Bronchial epithelial cell (primary cell): ENCODE measurements around the gene MTERF2. TPM values are rescaled to one million over a fixed set of nuclear protein-coding genes. Genes with fewer than 3 reads are reported as not detected.
A peak's percentile ranks its signal among the peaks of the same experiment; 100 is the strongest.

ENCODE experiments used
- DNase-seq: peaks from one replicate; pipeline ENCODE4 v3.0.0-alpha.2; 2010; ENCODE audit warnings: low read depth
- FAIRE-seq: peaks from 2 replicates; lab custom pipeline; 2011; peaks lifted over from hg19 to GRCh38; lab: Jason Lieb, UNC
- H3K27me3 ChIP-seq: 2 replicates; pipeline ENCODE4 v1.5.1; 2011; ENCODE audit warnings: low read length; ENCODE audit not compliant: control insufficient read depth, insufficient read depth
- H3K36me3 ChIP-seq: 2 replicates; pipeline ENCODE4 v1.5.1; 2011; ENCODE audit warnings: low read length; ENCODE audit not compliant: control insufficient read depth, insufficient read depth
- H3K4me3 ChIP-seq: 2 replicates; pipeline ENCODE4 v1.5.1; 2011; ENCODE audit warnings: mild to moderate bottlenecking, low read depth, low read length, control low read depth
- total RNA-seq: library from RNA; depleted of rRNA; stranded (reverse); fragments of >200 nt; gene quantifications from 2 replicates; pipeline ENCODE4 v1.2.1, GENCODE V29; 2014
- TF ChIP-seq, protein P1 (sequence below): IDR thresholded peaks from 2 replicates; pipeline ENCODE4 v1.5.1; 2011; ENCODE audit warnings: mild to moderate bottlenecking, moderate library complexity, low read length, control low read depth, inconsistent platforms; ENCODE audit not compliant: insufficient read depth, severe bottlenecking

Gene MTERF2, protein sequence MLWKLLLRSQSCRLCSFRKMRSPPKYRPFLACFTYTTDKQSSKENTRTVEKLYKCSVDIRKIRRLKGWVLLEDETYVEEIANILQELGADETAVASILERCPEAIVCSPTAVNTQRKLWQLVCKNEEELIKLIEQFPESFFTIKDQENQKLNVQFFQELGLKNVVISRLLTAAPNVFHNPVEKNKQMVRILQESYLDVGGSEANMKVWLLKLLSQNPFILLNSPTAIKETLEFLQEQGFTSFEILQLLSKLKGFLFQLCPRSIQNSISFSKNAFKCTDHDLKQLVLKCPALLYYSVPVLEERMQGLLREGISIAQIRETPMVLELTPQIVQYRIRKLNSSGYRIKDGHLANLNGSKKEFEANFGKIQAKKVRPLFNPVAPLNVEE
- 3.6 and 3.9 TPM in 2 replicates for total RNA-seq

DNA sequence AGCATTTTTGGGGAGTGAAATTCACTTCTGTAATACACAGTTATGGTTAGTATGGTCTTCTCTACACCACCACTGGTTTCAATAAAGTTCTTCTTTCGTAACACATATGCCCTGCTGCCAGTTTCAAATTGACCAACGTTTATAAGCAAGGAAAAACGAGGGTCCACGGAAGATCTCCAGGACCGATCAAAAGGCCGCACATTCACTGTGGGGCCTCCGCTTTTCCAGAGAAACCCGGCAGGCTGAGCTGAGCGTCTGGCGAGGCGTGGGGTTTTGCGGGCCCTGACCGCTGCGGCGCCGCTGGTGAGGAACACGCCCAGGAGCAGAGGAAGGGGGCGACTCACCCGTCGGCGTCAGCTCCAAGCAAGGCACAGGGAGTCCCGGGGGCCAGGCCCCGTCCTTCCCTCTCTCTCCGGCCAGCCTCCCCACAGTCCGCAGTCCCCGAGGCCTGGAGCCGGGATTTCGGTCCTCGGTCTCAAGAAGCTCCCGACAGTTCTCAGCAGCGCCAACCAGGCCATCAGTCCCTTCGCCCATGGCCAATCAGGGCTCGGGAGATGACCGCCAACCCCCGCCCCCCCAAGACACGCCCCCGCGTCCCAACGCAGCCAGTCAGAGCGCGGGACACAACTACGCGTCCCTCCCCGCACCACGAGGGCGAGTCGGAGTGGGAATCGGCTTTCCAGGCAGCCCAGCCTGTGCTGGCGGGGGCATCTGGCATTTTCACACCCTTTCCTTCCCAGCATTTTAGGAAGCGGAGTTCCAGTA is at the start of gene MTERF2:
Gene MTERF2, minus strand, starts transcription at position 522 of the 765 bp plus-strand sequence. CDS start 8,432 bp downstream, outside the sequence.
- Histone ChIP-seq H3K4me3 (peak within 1 kb of the TSS; percentile 75), H3K36me3 (peaks cover 2% of the 10 kb centered on the region), H3K27me3 (no peaks in the 10 kb centered on the region)
- TF ChIP-seq, protein P1, sequence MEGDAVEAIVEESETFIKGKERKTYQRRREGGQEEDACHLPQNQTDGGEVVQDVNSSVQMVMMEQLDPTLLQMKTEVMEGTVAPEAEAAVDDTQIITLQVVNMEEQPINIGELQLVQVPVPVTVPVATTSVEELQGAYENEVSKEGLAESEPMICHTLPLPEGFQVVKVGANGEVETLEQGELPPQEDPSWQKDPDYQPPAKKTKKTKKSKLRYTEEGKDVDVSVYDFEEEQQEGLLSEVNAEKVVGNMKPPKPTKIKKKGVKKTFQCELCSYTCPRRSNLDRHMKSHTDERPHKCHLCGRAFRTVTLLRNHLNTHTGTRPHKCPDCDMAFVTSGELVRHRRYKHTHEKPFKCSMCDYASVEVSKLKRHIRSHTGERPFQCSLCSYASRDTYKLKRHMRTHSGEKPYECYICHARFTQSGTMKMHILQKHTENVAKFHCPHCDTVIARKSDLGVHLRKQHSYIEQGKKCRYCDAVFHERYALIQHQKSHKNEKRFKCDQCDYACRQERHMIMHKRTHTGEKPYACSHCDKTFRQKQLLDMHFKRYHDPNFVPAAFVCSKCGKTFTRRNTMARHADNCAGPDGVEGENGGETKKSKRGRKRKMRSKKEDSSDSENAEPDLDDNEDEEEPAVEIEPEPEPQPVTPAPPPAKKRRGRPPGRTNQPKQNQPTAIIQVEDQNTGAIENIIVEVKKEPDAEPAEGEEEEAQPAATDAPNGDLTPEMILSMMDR = no peak
- FAIRE-seq = no peak
- peak; percentile 84 for DNase-seq

- FAIRE-seq = no peak
- TF ChIP-seq, protein P1 = no peak
- no peak overlapping the region for H3K4me3 ChIP-seq
- H3K36me3 ChIP-seq = no peaks in the 10 kb centered on the region
- DNase-seq = no peak
- H3K27me3 ChIP-seq = no peaks in the 10 kb centered on the region
These were observed 48.8 kb upstream of the MTERF2 start for GRCh38 chr12:107035733-107036132.

DNA sequence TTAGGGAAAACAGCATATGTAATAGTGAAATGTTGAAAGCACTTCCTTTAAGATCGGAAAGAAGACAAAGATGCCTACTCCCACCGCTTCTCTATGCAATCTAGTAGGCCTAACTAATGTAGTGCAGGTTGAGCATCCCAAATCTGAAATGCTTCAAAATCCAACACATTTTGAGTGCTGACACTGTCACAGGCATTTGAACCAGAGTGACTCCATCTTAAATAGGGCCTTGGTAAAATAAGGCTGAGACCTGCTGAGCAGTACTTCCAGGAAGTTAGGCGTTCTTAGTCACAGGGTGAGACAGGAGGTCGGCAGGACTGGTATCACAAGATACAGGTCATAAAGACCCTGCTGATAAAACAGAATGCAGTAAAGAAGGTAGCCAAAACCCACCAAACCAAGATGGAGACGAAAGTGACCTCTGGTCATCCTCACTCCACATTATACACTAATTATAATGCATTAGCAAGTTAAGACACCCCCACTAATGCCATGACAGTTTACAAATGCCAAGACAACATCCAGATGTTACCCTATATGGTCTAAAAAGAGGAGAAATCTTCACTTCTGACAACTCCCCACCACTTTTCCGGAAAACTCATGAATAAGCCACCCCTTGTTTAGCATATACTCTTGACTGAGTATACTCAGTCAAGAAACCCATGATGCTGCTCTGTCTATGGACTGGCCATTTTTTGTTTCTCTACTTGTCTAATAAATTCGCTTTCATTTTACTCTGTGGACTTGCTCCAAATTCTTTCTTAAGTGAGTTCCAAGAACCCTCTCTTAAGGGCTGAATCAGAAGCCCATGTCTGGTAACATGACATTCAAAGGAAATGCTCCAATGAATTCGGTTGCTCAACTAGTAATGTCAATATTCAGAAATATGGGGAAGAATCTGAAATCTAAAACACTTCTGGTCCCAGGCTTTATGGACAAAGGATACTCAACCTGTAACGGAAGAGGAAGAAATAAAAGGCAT is 47.1 kb upstream of the MTERF2 start:
- Histone ChIP-seq H3K27me3 (no peaks in the 10 kb centered on the region), H3K36me3 (no peaks in the 10 kb centered on the region), H3K4me3 (no peak overlapping the region)
- DNase-seq (no peak), FAIRE-seq (no peak)
- TF ChIP-seq, protein P1 = no peak

GRCh38 chr12:107032266-107032665 is 45.3 kb upstream of the MTERF2 start:
- no peak overlapping the region for H3K4me3 ChIP-seq
- no peaks in the 10 kb centered on the region for H3K27me3 ChIP-seq
- FAIRE-seq = no peak
- DNase-seq = no peak
- TF ChIP-seq, protein P1 = no peak
- no peaks in the 10 kb centered on the region for H3K36me3 ChIP-seq

DNA sequence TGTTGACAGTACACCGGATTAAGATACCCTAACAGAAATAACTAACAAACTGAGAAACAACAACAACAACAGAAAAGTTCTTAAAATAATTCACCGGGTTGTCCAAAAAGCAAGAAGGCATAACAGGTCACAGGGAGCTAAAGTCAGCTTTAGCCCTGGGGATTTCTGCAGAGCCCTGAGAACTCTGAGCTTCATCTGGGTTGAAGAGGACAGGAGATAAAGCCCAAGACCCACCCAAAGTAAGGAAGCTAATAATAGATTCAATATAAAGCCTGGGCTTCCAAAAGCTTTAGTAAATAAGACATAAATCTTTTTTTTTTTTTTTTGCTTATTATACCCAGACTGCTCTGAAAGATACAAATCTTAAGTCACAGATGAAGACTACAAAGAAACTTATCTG is 44.1 kb upstream of the MTERF2 start:
- FAIRE-seq = no peak
- Histone ChIP-seq H3K27me3 (no peaks in the 10 kb centered on the region), H3K36me3 (no peaks in the 10 kb centered on the region), H3K4me3 (no peak overlapping the region)
- TF ChIP-seq, protein P1 = no peak
- no peak for DNase-seq
